SH-SY5Y (cell line): ENCODE measurements around the gene DARS2.

ENCODE experiments used
- GATA2 ChIP-seq: IDR thresholded peaks from 2 replicates; pipeline ENCODE4 v1.6.1; 2011; ENCODE audit warnings: mild to moderate bottlenecking, low read depth, low read length
- GATA3 ChIP-seq: IDR thresholded peaks from 2 replicates; pipeline ENCODE4 v1.6.1; 2011; ENCODE audit warnings: low read depth, mild to moderate bottlenecking, low read length, moderate library complexity

GRCh38 chr1:173856903-173857302 is 32.4 kb downstream of the DARS2 start:
- no peak for TF ChIP-seq GATA2
- TF ChIP-seq GATA3: no peak
